Hepatocyte (in vitro differentiated cells): ENCODE data around the gene SLC24A1. TPM values are rescaled to one million over a fixed set of nuclear protein-coding genes. Genes with fewer than 3 reads are reported as not detected.

ENCODE experiments used
- DNase-seq: peaks from one replicate; pipeline ENCODE4 v3.0.0-alpha.2; 2016; ENCODE audit warnings: low spot score
- H2AFZ ChIP-seq: fragments of 200-600 bp; sonication (generic); 2 replicates; pipeline ENCODE4 v1.6.0; 2016; ENCODE audit warnings: antibody characterized with exemption, mild to moderate bottlenecking
- H3K27ac ChIP-seq: fragments of 200-600 bp; sonication (generic); 2 replicates; pipeline ENCODE4 v1.5.1; 2016; ENCODE audit warnings: mild to moderate bottlenecking
- H3K27me3 ChIP-seq: fragments of 200-600 bp; sonication (generic); 2 replicates; pipeline ENCODE4 v1.6.1; 2016
- H3K36me3 ChIP-seq: fragments of 200-600 bp; sonication (generic); replicated peaks from 2 replicates; pipeline ENCODE4 v1.5.1; 2016; ENCODE audit warnings: low read depth; ENCODE audit not compliant: insufficient read depth
- H3K4me1 ChIP-seq: fragments of 200-600 bp; sonication (generic); 2 replicates; pipeline ENCODE4 v1.5.1; 2016; ENCODE audit warnings: mild to moderate bottlenecking, moderate library complexity; ENCODE audit not compliant: insufficient read depth
- H3K4me2 ChIP-seq: fragments of 200-600 bp; sonication (generic); 2 replicates; pipeline ENCODE4 v1.6.0; 2016
- H3K4me3 ChIP-seq: fragments of 200-600 bp; sonication (generic); 2 replicates; pipeline ENCODE4 v1.5.1; 2016; ENCODE audit warnings: mild to moderate bottlenecking
- H3K79me2 ChIP-seq: fragments of 200-600 bp; sonication (generic); 2 replicates; pipeline ENCODE4 v1.6.0; 2017; ENCODE audit warnings: mild to moderate bottlenecking
- H3K9me2 ChIP-seq: fragments of 200-600 bp; sonication (generic); replicated peaks from 2 replicates; pipeline ENCODE4 v1.6.0; 2017; ENCODE audit warnings: mild to moderate bottlenecking; ENCODE audit not compliant: insufficient read depth
- H3K9me3 ChIP-seq: fragments of 200-600 bp; sonication (generic); 2 replicates; pipeline ENCODE4 v1.5.1; 2016; ENCODE audit warnings: low read depth, mild to moderate bottlenecking
- H4K20me1 ChIP-seq: fragments of 200-600 bp; sonication (generic); 2 replicates; pipeline ENCODE4 v1.6.0; 2016; ENCODE audit warnings: mild to moderate bottlenecking; ENCODE audit not compliant: insufficient read depth, poor library complexity, severe bottlenecking
- CTCF ChIP-seq: fragments of 200-600 bp; sonication (generic); IDR thresholded peaks from 2 replicates; pipeline ENCODE4 v1.5.1; 2016; ENCODE audit warnings: antibody characterized with exemption, mild to moderate bottlenecking; ENCODE audit not compliant: poor library complexity
- EZH2 ChIP-seq: fragments of 200-600 bp; sonication (generic); IDR thresholded peaks from 2 replicates; pipeline ENCODE4 v1.6.1; 2016; ENCODE audit warnings: antibody characterized with exemption, mild to moderate bottlenecking, borderline replicate concordance
- EZH2phosphoT487 ChIP-seq: fragments of 200-600 bp; sonication (generic); IDR thresholded peaks from one replicate; pipeline ENCODE4 v1.6.1; 2018; ENCODE audit warnings: antibody characterized with exemption, mild to moderate bottlenecking, low read depth, moderate library complexity; ENCODE audit not compliant: unreplicated experiment, severe bottlenecking
- WGBS: methylation state at CpG from one replicate; pipeline ENCODE4 v1.1.6; 2016; ENCODE audit warnings: low lambda C conversion rate; ENCODE audit errors: missing lambda C conversion rate; 5-methylcytosine and 5-hydroxymethylcytosine counted together
- polyA plus RNA-seq: library from polyadenylated mRNA; unstranded; fragments of >200 nt; fragmentation: Nextera tagmentation; extraction: Ambion mirVana; gene quantifications from 2 replicates; pipeline ENCODE4 v1.2.1, GENCODE V29; 2016
- total RNA-seq: library from RNA; depleted of rRNA; stranded (reverse); fragments of >200 nt; gene quantifications from 2 replicates; pipeline ENCODE4 v1.2.3, GENCODE V29; 2014

The SLC24A1 gene
- total and polyA plus RNA-seq, 2 experiments from 2014 or later = 3.6 to 7.4 TPM

- H3K4me1 ChIP-seq = no peaks in the 10 kb centered on the region
- H4K20me1 ChIP-seq = no peaks in the 10 kb centered on the region
- H3K36me3 ChIP-seq = no peaks in the 10 kb centered on the region
- no peak overlapping the region for H3K27ac ChIP-seq
- no peaks in the 10 kb centered on the region for H3K27me3 ChIP-seq
- H3K9me3 ChIP-seq = no peaks in the 10 kb centered on the region
- H3K79me2 ChIP-seq = no peaks in the 10 kb centered on the region
- WGBS = 82% methylated on average over 2 of the region's 2 CpGs
- no peak for TF ChIP-seq EZH2
- H2AFZ ChIP-seq = no peak overlapping the region
- DNase-seq = no peak
- no peak overlapping the region for H3K4me3 ChIP-seq
- H3K9me2 ChIP-seq = no peaks in the 10 kb centered on the region
- no peak overlapping the region for H3K4me2 ChIP-seq
These were observed 905 bp upstream of the SLC24A1 start for GRCh38 chr15:65620833-65621232.

GRCh38 chr15:65623103-65623502, 1.4 kb downstream of the SLC24A1 start:
- Histone ChIP-seq H3K27me3 (no peaks in the 10 kb centered on the region), H3K79me2 (no peaks in the 10 kb centered on the region), H3K4me2 (no peak overlapping the region), H3K9me3 (no peaks in the 10 kb centered on the region), H3K27ac (no peak overlapping the region), H3K4me3 (no peak overlapping the region), H3K4me1 (no peaks in the 10 kb centered on the region), H2AFZ (no peak overlapping the region), H3K9me2 (no peaks in the 10 kb centered on the region), H4K20me1 (no peaks in the 10 kb centered on the region), H3K36me3 (no peaks in the 10 kb centered on the region)
- TF ChIP-seq CTCF (no peak), EZH2 (no peak), EZH2phosphoT487 (no peak)
- DNase-seq = no peak

- no peaks in the 10 kb centered on the region for H3K9me3 ChIP-seq
- H3K4me1 ChIP-seq = no peaks in the 10 kb centered on the region
- no peaks in the 10 kb centered on the region for H3K79me2 ChIP-seq
- no peaks in the 10 kb centered on the region for H4K20me1 ChIP-seq
- DNase-seq = no peak
- H2AFZ ChIP-seq = no peak overlapping the region
- H3K4me3 ChIP-seq = no peak overlapping the region
- no peak overlapping the region for H3K27ac ChIP-seq
- no peaks in the 10 kb centered on the region for H3K27me3 ChIP-seq
- 64% methylated on average over 4 of the region's 4 CpGs for WGBS
- H3K4me2 ChIP-seq = no peak overlapping the region
- no peaks in the 10 kb centered on the region for H3K36me3 ChIP-seq
- no peaks in the 10 kb centered on the region for H3K9me2 ChIP-seq
- TF ChIP-seq CTCF (no peak), EZH2phosphoT487 (no peak)
These were observed 5.1 kb downstream of the SLC24A1 start for GRCh38 chr15:65626856-65627255.

GRCh38 chr15:65629548-65629947, 7.8 kb downstream of the SLC24A1 start:
- no peaks in the 10 kb centered on the region for H3K9me2 ChIP-seq
- DNase-seq = no peak
- TF ChIP-seq EZH2phosphoT487 (no peak), CTCF (no peak), EZH2 (no peak)

More at GRCh38 chr15:65629548-65629947, 7.8 kb downstream of the SLC24A1 start:
- no peak overlapping the region for H3K27ac ChIP-seq
- 73% methylated on average over 3 of the region's 3 CpGs for WGBS
- H3K9me3 ChIP-seq = no peaks in the 10 kb centered on the region
- H3K4me2 ChIP-seq = no peak overlapping the region
- no peaks in the 10 kb centered on the region for H4K20me1 ChIP-seq
- no peaks in the 10 kb centered on the region for H3K36me3 ChIP-seq
- H3K79me2 ChIP-seq = no peaks in the 10 kb centered on the region
- H3K4me3 ChIP-seq = no peak overlapping the region
- H3K27me3 ChIP-seq = no peaks in the 10 kb centered on the region
- H2AFZ ChIP-seq = no peak overlapping the region
- H3K4me1 ChIP-seq = no peaks in the 10 kb centered on the region
